ENCODE results near the gene RDH12.
"Not testable (repeated sequence)": the region's sequence is repeated elsewhere in the genome, so short reads cannot be mapped to it uniquely, and the experiment has no call there.

RDH12 gene

DNA sequence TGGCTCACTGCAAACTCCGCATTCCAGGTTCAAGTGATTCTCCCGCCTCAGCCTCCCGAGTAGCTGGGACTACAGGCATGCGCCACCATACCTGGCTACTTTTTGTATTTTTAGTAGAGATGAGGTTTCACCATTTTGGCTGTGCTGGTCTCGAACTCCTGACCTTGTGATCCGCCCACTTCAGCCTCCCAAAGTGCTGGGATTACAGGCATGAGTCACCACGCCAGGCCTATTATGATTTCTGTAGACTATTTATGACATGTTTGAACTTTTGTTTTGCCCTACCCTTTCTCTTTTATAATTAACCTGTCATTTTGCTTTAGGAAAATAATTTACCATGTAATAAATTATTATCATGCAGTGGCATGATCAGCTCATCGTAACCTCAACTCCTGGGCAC, at the start of gene RDH12:
Gene RDH12, plus strand, starts transcription at position 395 of the 400 bp plus-strand sequence. CDS start 20,757 bp downstream, outside the sequence.
- DNase-seq = not testable (repeated sequence)

- no peak for DNase-seq
Measured at GRCh38 chr14:67652189-67652588, 49.5 kb upstream of the RDH12 start.

GRCh38 chr14:67653651-67654280, 47.9 kb upstream of the RDH12 start:
- DNase-seq = no peak

- DNase-seq = no peak
Measured at GRCh38 chr14:67663633-67664032, 38.1 kb upstream of the RDH12 start.

DNA sequence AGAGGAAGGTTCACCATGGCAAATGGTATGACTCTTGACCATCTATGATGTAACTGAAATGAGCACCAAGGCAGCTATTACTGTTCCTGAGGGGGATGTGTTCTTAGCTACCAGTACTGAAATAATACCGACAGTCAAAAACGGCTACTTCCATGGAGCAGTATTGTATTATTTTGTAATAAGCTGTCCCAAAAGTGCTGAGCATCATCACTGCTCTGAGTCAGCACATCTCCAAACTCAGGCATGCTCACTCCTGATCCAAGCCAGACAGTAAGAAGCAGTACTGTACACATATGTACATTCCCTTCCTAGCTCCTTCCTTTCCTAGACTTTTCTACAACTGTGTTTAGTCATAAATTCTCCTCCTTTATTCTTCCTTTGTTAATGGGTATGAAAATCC, 35.8 kb upstream of the RDH12 start:
- DNase-seq = no peak

- DNase-seq = no peak
Measured at GRCh38 chr14:67666750-67667449, 34.8 kb upstream of the RDH12 start.

GRCh38 chr14:67668559-67668958, 33.1 kb upstream of the RDH12 start:
- DNase-seq = no peak

DNA sequence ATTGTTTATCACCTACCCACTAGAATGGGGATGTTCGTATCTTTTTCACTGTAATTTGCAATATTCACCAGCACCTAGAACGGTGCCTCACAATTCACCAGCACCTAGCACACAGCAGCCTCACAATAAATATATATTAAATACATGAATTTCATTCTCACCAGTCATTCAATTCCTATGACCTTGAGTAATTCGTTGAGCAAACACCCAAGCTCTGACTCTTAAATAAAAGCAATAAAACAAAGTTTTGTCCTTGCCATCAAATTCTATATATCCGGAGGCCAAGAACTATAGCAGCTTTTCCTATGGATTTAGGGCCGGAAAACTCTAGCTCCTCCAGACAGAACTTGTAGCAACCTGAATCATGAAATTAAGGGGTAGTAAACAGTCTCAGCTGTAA, 28.2 kb upstream of the RDH12 start:
- DNase-seq = no peak

- DNase-seq = peak; percentile 18
Measured at GRCh38 chr14:67674139-67674479, 27.6 kb upstream of the RDH12 start.

DNA sequence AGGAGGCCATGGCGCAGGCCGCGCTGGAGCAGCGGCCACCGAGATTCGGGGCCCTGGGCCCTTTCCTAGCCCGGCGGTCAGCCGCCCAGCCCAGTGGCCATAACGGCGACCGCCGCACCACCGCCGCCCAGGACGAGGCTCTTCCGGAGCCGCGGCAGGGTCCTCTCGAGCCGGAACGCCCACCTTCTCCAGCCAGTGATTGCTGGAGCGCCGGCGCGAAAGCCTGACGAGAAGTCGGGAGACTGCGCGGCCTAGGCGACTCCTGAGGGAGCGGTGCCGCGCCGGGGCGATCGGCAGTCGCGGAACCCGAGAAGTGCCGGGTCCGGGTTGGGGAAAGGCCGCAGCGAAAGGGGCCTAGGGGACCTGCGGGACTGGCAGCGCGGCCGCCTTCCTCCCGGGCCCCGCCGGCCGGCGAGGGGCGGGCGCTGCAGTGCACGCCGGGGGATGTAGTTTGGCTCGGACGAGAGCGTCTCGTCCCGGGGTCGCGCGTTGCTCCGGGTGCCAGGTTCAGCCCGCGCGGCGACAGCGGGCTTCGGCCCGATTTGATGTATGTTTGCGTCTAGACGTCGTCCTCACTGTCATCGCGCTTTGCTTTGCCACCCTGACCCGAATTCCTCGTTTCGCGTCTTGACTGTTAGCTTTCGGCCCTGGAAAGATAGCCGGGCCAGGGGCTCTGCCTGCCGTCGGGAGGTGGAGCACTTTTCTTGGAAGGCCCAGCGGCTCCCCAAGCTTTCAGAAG, 27.0 kb upstream of the RDH12 start, which contains the start of gene VTI1B:
Gene VTI1B, minus strand, starts transcription at position 153 of the 739 bp plus-strand sequence. Its CDS starts 143 bp downstream, at position 10.
- peak; percentile 71 for DNase-seq

- DNase-seq = no peak
Measured at GRCh38 chr14:67675219-67675582, 26.5 kb upstream of the RDH12 start.

- DNase-seq = no peak
Measured at GRCh38 chr14:67679006-67679405, 22.7 kb upstream of the RDH12 start.

- no peak for DNase-seq
Measured at GRCh38 chr14:67680121-67680602, 21.5 kb upstream of the RDH12 start.

- no peak for DNase-seq
Measured at GRCh38 chr14:67680941-67681340, 20.7 kb upstream of the RDH12 start.

DNA sequence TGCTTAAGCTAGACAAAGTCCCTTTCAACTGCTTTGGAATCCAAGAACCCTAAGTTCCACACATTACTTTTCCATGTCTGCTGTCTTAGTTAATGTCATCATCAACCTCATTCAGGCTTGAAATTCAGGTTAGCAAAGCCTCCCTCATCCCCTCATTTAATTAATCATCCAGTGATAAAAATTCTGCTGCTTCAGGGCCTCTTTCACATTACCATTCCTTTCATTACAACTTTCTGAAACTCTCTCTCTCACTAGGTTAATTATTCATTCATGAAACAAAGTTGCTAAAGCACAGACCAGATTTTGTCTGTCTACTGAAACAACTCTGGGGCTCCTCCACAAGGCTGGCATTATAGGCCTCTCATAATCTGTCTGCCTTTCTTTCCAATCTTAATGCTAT, 17.8 kb upstream of the RDH12 start:
- no peak for DNase-seq

GRCh38 chr14:67690011-67690410, 11.7 kb upstream of the RDH12 start:
- no peak for DNase-seq

GRCh38 chr14:67694791-67695393, 6.8 kb upstream of the RDH12 start:
- DNase-seq = peak; percentile 39

DNA sequence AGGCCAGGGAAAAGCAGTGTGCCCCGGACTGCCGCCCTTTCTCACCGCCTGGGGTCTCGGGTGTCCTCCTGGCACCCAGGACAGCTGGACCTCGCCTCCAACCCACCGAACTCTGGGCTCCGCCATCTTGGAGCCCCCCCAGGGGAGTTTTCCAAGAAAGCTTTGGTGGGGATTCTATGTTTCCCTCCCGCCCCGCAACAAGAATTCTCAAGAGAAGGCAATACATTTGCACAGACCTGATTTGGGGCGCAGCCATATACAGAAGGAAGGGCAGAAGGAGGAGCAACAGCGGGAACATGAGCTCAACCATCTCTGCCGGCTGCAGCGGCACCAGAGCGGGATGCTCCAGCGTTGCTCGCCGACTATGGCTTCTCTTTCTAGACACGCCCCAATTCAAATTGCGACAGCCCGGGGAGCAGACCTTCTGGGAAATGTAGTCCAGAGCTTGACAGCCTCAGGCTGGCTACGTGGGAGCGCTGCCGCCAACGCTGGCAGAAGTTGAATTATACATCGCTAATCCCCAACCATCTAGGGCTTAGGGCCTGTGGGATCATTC, 6.2 kb upstream of the RDH12 start, which contains the start of gene RDH11:
Gene RDH11, minus strand, starts transcription at position 371 of the 556 bp plus-strand sequence. Its CDS starts 61 bp downstream, at position 310.
- peak; percentile 68 for DNase-seq

GRCh38 chr14:67697006-67697405, 4.7 kb upstream of the RDH12 start:
- DNase-seq = no peak

DNA sequence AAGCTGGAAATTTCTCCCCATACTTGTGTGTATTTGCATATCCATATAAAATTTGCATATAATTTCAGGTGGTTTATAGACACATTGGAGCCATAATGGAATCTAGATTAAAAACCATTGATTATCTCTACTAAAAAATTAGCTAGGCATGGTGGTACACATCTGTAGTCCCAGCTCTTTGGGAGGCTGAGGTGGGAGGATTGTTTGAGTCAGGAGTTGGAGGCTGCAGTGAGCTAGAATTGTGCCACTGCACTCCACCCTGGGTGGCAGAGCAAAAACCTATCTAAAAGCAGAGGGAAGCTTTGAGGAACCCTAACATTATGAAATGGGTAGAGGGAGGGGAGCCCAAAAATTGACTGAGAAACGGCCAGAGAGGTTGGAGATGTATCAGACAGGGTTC, 3.5 kb upstream of the RDH12 start:
- no peak for DNase-seq

DNA sequence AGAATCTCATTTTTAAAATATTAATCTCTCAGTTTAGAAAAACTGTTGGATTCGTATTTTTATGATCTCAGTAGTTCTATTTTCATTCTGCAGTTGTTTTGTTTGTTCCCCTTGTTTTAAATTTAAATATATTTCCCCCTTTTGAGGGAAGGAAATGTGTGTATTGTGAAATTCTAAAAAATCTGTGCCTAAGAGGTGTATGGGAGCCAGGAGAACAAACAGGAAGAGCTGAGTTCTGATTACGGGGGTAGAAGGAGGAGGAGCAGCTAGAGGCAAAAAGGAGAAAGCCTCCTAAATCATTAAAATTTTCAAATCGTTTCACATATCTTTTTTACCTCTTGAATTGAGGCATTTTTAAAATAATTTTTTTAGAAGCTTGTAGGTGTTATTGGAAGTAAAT, 2.3 kb downstream of the RDH12 start:
- no peak for DNase-seq

DNA sequence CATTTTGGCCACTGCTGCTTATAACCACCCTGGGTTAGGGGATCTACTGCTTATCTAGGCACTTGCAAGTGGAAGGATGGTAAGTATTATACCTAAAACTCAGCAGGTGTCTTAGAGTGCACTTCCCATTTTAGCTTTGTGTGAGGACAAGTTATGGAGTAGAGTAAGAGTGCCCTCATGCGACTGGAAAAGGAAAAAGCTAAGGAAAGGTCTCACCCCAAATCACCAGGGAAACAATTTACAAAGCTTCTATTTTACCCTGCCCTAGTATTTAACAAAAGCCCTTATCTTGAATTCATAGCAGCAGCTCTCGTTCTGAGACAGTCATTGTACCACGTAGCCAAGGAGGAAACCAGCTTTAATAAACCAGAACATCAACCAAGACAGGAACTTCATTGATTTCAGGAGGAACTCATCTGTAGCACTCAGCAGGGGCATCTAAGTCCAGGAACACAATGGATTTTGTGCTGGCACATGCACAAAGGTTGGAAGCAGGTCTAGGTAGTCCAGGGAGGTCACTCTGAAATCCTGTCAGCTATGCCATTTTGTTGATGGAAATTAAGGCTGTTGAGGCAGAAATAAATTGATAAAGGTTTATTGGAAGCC, 2.9 kb downstream of the RDH12 start:
- DNase-seq = no peak

DNA sequence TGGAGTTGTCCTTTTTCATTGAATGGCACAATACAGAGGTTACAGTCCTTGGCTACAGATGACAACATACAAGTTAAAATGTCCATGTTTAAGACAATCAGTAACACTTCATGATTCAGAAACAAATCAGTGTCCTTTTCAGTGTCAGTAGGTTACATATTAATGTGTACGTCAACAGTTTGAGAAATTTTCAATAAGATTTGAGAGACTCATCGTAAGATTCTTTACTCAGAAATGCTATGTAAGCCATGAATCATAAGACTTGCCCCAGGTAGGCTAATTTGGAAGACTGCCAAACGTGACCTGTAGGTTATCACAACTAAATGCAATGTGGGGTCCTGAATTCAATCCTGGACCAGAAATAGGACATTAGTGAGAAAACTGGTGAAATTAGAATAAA, 3.5 kb downstream of the RDH12 start:
- no peak for DNase-seq
